Measurements from ENCODE around the gene CTIF.

The CTIF gene

DNA sequence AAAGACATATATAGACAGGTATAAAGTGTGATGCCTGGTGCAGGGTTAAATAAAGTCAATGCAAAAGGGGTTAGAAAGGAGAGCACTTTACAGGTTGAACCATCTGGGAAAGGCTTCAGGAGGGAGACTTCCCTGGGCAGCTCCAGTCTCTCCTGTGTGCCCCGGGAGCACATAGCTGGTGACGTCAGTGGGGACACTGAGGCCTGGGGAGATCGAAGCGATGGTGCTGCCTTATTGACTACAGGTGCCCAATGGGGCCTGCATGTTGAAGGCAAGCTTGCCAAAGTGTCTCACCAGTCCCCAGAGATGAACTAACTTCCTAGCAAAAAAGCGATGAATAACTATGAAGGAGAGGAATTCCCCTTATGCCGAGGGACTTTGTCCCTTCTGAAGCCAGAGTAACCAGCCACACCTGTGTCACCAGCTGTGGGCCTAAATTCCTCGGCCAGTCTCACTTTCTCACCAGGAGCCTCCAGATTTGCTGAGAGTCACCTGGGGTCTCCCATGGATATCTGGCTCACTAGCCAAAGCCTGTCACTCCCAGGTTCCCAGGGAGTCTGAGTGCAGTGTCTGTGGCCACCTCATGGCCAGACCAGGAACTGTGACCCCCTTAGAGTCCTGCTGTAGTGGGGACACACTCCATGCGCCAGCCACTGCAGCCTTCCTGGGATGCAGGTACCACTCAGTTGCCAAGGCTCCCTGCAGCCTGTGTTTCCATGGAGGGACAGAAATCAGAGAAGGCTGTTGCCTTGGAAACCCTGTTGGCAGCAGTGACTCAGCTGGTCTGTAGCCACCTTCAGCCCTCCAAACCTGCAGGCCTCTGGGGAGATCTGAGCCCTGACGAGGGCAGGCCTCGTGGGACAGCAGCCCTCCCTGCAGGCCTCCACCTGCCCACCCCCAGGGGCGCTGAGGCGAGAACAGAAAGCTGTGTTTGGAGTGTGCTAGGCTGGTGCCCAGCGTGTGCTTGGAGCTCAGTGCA is 128.7 kb downstream of the CTIF start:
- no peak for DNase-seq (ENCODE audit: low read depth)

DNA sequence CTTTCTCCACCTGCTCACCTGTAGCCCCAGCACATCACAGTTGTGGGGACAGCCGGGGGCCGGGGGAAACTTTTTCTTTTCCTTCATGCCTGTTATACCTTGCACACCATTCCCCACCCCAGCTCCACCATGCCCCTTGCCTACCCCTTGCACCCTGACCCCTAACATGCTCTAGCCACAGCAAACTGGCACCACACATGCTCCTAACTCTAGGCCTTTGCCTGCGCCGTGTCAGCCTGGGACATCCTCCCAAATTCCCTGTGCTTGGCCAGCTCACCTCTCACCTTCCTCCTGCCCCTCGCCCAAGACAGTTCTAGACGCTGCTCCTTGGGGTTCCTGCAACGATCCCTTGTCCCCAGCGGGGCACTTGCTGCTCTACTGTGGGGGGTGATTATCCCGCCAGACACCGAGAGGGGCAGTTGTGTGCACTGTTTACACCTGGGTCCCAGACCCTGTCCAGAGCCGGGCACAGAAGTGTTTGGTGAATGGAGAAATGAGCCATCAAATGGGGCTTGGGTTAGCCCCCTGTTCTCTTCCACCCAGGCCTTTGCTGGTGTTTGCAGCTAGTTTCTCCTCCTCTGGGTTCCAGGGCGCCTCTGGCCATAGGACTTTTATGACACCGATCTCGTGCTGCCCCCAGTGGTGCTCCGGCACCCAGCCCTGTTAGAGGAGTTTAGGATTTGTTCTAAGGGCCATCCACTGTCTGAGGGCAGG is 129.8 kb downstream of the CTIF start:
- DNase-seq (ENCODE audit: low read depth): no peak

DNA sequence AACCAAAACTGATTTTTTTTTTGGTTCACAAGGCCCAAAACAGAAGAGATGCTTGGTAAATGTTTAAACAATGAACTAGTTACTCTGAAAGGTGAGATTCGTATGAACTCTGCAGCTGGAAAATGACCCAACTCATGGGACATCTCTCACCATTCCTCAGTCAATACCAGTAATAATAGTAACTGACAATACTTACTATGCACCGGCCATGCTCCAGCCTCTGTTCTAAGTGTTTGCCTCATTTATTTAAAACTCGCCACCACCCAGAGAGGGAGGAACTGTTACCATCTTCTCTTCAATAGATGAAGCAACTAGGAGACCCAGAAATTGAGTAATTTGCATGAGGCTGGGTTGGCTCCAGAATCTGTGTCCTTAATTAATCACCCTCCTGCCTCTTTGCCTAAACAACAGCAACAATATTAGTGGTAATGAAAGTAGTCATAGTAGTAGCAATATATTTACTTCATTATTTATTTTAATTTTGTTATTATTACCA is 130.4 kb downstream of the CTIF start:
- no peak for DNase-seq (ENCODE audit: low read depth)

DNA sequence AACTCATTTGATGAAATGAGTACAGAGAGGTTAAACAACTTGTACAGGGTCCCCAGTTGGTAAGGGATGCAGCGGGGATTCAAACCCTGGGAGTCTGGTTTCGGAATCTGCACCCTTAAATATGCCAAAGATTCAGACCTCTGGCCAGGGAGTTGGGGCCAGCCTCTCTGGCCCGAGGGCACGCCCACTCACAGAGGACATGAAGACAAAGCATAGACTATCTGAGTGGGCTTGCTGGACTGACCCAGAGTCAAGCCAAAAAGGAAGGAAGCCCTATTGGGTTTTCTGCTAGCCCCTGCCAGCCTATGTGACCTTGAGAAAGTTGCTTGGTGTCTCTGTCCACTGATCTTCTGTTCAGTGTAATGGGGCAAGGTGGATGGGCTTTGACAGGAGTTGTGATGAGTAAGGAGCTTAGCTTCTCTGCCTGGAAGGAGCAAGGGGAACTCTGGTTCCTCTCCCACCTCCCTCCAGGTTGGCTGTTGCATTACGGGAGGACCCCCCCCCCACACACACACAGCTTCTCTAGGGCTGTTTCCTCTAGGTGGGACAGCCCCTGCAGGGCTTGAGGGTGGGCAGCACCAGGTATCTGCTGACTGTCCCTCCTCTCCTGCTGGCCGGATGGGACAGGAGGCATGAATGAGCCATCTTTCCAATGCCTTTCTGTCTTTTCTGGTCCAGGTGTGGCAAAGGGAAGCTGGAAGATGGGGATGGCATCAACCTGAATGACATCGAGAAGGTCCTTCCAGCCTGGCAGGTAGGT is 131.3 kb downstream of the CTIF start:
- DNase-seq (ENCODE audit: low read depth): no peak

DNA sequence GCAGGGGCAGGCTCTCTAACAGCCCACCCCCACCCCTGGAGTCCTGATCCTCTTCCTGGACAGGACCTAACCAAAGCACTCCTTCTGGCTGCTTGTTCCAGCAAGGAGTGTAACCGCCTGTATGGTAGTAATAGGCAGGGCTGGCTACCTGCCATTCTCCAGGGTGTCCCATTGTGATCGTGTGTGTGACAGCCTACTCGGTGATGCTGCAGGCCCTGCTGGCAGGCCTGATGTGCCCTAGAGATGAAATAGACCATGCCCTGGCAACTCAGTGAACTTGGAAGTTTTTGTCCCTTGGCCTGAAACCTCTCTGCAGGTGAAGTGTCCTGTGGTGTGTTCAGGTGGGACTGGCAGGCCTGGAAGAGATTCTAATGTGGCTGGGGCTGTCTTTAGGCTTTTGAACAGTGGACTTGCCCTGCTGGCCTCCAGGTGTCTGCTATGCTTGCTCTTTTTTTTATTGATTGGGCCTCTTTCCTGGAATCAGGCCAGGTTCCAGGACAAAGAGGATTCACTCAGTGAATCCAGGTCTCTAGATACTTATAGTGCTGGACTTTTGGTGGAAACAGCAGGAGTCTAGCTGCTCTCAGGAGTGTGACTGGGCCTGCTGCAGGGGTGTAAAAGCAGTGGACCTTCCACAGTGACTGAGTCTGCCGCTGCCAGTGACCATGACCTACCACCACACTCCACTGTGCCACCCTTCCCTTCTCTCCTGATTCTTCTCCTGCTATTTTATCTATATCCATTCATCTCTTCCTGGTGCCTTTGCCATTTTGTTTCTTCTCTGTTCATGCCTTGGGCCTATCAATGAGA is 132.1 kb downstream of the CTIF start:
- DNase-seq (ENCODE audit: low read depth): no peak

DNA sequence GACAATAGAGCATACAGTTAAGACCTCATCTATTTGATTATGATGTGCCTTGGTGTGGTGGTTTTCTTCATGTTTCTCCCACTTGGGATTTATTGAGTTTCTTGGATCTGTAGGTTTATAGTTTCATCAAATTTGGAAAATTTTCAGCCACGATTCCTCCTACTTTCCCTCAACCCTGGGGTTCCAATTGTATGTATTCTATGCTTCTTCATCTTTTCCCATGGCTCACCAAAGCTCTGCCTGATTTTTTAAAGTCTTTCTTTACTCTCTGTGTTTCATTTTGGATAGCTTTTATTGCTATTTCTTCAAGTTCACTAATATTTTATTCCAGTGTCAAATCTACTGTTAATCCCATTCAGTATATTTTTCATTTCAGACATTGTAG is 132.7 kb downstream of the CTIF start:
- no peak for DNase-seq (ENCODE audit: low read depth)

DNA sequence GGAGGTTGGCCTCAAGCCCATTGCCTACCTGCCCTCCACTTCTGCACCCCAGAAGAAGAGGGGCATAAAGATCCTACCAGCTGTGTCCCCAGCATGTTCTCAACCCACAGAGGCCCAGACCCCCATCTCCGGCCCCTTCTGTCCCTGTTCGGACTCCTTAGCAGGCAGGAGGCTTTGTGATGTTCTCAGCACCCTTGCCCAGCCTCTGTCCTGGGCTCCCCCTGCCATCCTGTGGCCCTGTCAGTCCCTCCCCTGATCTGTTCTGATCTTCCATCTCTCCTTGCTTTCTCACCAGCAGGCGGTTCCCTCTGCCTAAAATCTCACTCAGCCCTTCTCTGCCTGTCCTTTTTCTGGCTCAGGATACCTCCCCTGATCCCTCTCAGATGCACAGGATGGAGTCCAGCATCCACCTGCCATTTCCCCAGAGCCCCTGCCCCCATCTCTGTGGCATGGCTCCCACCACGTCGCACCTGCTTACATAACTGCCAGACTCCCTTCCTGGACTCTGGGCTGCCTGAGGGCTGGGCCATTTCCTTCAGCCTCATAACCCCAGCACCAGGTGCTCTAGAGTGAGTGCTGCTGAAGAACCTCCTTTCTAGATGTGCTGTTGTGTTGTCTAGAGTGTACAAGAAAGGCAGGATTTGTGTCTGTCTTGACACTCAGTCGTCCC is 134.0 kb downstream of the CTIF start:
- DNase-seq (ENCODE audit: low read depth): no peak

DNA sequence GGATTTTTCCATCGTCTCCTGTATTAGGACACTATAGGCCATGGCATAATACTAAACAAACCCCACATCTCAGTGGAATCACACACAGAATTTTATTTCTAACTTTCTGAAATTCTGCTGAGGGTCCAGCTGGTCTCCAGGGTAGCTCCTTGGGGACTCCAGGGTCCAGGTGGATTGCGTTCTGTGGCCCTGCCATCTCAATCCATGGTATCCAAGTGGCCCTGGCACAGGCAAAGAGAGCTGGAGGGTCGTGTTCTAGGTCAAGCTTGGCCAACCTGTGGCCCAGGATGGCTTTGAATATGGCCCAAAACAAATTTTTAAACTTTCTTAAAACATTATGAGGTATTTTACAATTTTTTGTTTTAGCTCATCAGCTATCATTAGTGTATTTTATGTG is 134.6 kb downstream of the CTIF start:
- no peak for DNase-seq (ENCODE audit: low read depth)

DNA sequence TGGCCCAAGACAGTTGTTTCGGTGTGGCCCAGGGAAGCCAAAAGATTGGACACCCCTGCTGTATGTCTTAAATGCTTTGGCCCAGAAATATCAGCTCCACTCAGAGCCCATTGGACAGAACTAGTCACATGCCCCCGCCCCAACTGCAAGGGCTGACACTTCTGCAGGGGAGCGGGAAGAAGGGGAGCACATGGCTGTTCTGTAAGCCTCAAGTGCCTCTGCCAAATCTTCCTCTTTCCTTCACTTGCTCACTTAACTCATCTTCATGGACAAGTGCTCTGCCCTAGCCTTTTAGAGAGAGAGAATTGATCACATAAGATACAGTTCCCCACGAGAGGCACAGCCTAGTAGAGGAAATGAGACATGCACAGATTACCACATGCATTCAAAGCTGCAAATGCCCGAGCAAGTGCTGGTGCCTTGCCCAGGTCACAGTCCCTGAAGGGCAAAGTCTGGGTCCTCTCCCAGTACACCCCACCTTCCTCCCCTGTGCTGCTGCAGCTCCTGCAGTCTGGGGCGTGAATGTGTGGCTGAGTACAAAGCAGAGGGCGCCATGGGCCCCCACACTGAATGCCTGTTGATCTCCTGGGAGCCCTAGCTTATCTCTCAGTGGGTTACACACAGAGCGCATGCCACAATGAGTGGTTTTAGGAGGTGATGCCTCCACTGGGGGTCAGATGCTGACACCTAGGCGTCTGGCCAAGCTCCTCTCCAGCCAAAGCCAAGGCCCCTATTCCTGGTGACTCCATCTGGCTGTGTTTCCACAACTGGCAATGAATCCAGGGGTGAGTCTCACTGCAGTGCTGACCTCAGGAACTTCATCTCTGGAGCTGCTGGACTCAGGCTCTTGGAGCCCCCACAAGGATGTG is 135.3 kb downstream of the CTIF start:
- DNase-seq (ENCODE audit: low read depth): no peak

DNA sequence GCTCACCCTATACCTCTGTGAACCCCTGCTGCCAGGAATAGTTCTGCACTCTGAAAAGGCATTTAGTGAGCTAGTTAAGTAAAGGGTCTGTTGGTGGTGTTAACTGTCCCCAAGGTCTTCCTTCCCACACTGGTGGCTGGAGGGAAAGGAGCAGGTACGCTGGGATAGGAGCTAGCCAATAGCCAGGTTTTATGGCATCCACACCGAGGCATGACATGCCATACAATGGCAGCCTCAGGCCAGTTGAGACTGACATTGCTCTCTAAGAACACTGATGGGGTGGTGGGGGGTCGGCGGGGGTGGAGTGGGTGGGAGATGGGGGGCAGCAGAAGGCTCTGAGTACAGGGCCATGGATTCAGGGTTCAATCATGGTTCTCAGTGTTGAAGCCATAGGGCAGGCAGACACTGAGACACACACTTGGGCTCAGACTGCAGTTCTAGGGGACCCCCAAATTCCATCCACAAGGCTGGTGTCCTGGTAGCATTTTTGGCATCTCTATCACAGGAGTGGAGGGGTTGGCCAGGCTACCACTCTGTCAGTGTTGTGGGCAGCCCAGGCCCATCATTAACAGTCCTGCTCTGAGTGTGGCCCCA is 136.0 kb downstream of the CTIF start:
- no peak for DNase-seq (ENCODE audit: low read depth)

- DNase-seq (ENCODE audit: low read depth): peak; percentile 65
Measured at GRCh38 chr18:48675352-48675761, 136.5 kb downstream of the CTIF start.

DNA sequence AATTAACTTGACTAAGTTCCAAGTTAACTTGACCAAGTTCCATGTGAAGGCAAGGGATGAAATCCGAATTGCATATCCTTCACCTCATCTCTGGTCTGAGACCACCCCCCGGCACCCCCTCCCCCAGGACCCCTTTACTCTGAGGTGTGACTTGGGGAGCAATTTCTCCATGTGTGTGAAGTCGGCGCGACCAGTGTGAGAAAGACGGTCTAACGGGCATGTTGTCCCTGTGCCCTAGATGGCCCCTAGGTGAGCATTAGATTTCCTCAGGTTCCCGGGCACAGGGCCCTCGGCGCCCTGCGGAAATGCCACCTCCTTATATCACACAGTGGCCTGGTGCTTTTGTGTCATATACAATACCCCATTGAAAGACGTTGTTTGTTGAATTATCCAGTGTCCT is 137.1 kb downstream of the CTIF start:
- no peak for DNase-seq (ENCODE audit: low read depth)

DNA sequence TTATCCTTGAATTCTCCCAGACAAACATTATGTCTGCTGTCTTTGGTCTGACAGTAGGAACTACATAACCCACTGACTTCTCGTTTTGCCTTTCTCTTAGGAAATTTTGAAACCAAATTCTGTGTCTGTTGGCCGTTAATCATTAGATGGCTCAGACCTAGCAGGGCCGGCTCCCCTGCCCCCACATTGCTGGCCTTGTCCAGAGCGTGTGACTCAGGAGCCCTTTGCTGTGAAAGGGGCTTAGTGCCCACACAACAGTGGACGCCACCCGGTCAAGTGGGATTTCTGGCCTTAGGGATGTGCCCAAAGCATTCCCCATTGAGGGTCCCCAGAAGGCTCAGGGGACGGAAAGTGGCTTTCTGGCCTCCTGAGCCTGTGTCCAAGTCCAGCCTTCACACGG is 137.5 kb downstream of the CTIF start:
- no peak for DNase-seq (ENCODE audit: low read depth)

GRCh38 chr18:48676756-48677368 is 138.0 kb downstream of the CTIF start:
- no peak for DNase-seq (ENCODE audit: low read depth)

GRCh38 chr18:48678237-48679115 is 139.6 kb downstream of the CTIF start:
- DNase-seq (ENCODE audit: low read depth): no peak

- DNase-seq (ENCODE audit: low read depth): no peak
Measured at GRCh38 chr18:48679236-48679635, 140.4 kb downstream of the CTIF start.

GRCh38 chr18:48680339-48681250 is 141.8 kb downstream of the CTIF start:
- no peak for DNase-seq (ENCODE audit: low read depth)
